ENCODE results near the gene TH.

DNA sequence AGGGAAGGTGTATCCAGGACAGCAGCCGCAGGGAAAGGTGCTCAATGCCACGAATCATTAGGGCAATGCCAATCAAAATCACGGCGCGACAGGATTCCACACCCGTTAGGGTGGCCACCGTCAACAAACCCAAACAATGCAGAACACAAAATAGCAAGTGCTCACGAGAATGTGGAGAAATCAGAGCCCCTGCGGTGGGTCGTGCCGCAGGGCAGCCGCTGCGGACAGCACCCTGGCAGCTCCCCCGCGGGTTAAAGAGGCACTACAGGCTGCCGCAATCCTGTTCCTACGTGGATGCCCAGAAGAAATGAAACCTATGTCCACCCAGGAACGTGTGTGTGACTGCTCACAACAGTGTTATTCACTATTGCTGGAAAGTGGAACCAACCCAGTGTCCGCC is 17.1 kb upstream of the TH start:
- TF ChIP-seq, protein P1, sequence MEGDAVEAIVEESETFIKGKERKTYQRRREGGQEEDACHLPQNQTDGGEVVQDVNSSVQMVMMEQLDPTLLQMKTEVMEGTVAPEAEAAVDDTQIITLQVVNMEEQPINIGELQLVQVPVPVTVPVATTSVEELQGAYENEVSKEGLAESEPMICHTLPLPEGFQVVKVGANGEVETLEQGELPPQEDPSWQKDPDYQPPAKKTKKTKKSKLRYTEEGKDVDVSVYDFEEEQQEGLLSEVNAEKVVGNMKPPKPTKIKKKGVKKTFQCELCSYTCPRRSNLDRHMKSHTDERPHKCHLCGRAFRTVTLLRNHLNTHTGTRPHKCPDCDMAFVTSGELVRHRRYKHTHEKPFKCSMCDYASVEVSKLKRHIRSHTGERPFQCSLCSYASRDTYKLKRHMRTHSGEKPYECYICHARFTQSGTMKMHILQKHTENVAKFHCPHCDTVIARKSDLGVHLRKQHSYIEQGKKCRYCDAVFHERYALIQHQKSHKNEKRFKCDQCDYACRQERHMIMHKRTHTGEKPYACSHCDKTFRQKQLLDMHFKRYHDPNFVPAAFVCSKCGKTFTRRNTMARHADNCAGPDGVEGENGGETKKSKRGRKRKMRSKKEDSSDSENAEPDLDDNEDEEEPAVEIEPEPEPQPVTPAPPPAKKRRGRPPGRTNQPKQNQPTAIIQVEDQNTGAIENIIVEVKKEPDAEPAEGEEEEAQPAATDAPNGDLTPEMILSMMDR (conservative IDR thresholded peaks at IDR 0.05; ENCODE audit: low read depth, low read length): no peak
- TF ChIP-seq MAFK (IDR thresholded peaks at IDR 0.05; ENCODE audit: low read depth, low read length) (no peak), MXI1 (IDR thresholded peaks at IDR 0.05; ENCODE audit: borderline replicate concordance, low read depth, low read length) (no peak), RCOR1 (IDR thresholded peaks at IDR 0.05; ENCODE audit: insufficient replicate concordance, low read length) (no peak), POLR2A (IDR thresholded peaks at IDR 0.05; ENCODE audit: low read depth, low read length) (no peak), CEBPB (IDR thresholded peaks at IDR 0.05; ENCODE audit: low read depth, low read length) (no peak), SMC3 (IDR thresholded peaks at IDR 0.05; ENCODE audit: low read depth, low read length) (no peak), BHLHE40 (IDR thresholded peaks at IDR 0.05; ENCODE audit: low read depth, low read length) (no peak), FOS (IDR thresholded peaks at IDR 0.05; ENCODE audit: low read depth, low read length) (no peak), NFE2L2 (IDR thresholded peaks at IDR 0.05; ENCODE audit: low read depth, low read length) (no peak), RFX5 (IDR thresholded peaks at IDR 0.05; ENCODE audit: low read depth, low read length) (no peak), RAD21 (IDR thresholded peaks at IDR 0.05; ENCODE audit: low read length) (no peak), MAZ (IDR thresholded peaks at IDR 0.05; ENCODE audit: borderline replicate concordance, low read depth, low read length) (no peak)
- TF ChIP-seq, protein P2, sequence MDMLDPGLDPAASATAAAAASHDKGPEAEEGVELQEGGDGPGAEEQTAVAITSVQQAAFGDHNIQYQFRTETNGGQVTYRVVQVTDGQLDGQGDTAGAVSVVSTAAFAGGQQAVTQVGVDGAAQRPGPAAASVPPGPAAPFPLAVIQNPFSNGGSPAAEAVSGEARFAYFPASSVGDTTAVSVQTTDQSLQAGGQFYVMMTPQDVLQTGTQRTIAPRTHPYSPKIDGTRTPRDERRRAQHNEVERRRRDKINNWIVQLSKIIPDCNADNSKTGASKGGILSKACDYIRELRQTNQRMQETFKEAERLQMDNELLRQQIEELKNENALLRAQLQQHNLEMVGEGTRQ (IDR thresholded peaks at IDR 0.05; ENCODE audit: low read depth, low read length): no peak
